Stimulated activated CD4-positive, alpha-beta T cell treated with anti-CD3 and anti-CD28 coated beads, Interleukin-1b, Interleukin-23, amount 100 ng/mL, for 4 hours (primary cell): ENCODE measurements around the gene PHLDB3.

Source experiments
- DNase-seq, 2 donors: peaks; one replicate each; pipeline ENCODE4 v3.0.0-alpha.2; 2020; ENCODE audit warnings: low read depth in 2 of 2

PHLDB3 gene

GRCh38 chr19:43468354-43469159, 36.0 kb downstream of the PHLDB3 start:
- DNase-seq, result no peak

- no peak for DNase-seq
Observed at GRCh38 chr19:43467730-43468129, 36.8 kb downstream of the PHLDB3 start.

GRCh38 chr19:43467276-43467675, 37.3 kb downstream of the PHLDB3 start:
- no peak for DNase-seq

GRCh38 chr19:43466793-43467192, 37.8 kb downstream of the PHLDB3 start:
- no peak for DNase-seq

- DNase-seq, result no peak
Observed at GRCh38 chr19:43465468-43466120, 39.0 kb downstream of the PHLDB3 start, which contains the start of gene LYPD3. Gene LYPD3 (minus strand): TSS chr19:43465608. CDS start chr19:43465571, 37 bp downstream.

GRCh38 chr19:43464134-43464775, 40.3 kb downstream of the PHLDB3 start:
- DNase-seq, result peak in 1 of 2 donors; percentile 68

GRCh38 chr19:43463381-43464133, 41.0 kb downstream of the PHLDB3 start:
- peak; percentile 99 to 100 for DNase-seq

- DNase-seq, result no peak
Observed at GRCh38 chr19:43462785-43463380, 41.7 kb downstream of the PHLDB3 start.

- DNase-seq, result no peak
Observed at GRCh38 chr19:43462383-43462782, 42.2 kb downstream of the PHLDB3 start.

- DNase-seq, result no peak
Observed at GRCh38 chr19:43461303-43461702, 43.2 kb downstream of the PHLDB3 start.

GRCh38 chr19:43460362-43461016, 44.1 kb downstream of the PHLDB3 start:
- no peak for DNase-seq

- no peak for DNase-seq
Observed at GRCh38 chr19:43457809-43458208, 46.7 kb downstream of the PHLDB3 start.

- no peak for DNase-seq
Observed at GRCh38 chr19:43455321-43456113, 49.0 kb downstream of the PHLDB3 start.

- DNase-seq, result no peak
Observed at GRCh38 chr19:43454031-43454430, 50.5 kb downstream of the PHLDB3 start.

GRCh38 chr19:43452582-43452981, 52.0 kb downstream of the PHLDB3 start:
- DNase-seq, result no peak

GRCh38 chr19:43450545-43450997, 54.0 kb downstream of the PHLDB3 start:
- DNase-seq, result no peak

GRCh38 chr19:43447655-43448054, 56.9 kb downstream of the PHLDB3 start:
- DNase-seq, result no peak

- peak; percentile 72 to 78 for DNase-seq
Observed at GRCh38 chr19:43446746-43447489, 57.6 kb downstream of the PHLDB3 start.

- no peak for DNase-seq
Observed at GRCh38 chr19:43445426-43445825, 59.1 kb downstream of the PHLDB3 start.
